ENCODE measurements around the gene SNX27. TPM values are rescaled to one million over a fixed set of nuclear protein-coding genes. Genes with fewer than 3 reads are reported as not detected.

Gene SNX27
- total RNA-seq, 1 donor from 2014 or later = 39.0 TPM

DNA sequence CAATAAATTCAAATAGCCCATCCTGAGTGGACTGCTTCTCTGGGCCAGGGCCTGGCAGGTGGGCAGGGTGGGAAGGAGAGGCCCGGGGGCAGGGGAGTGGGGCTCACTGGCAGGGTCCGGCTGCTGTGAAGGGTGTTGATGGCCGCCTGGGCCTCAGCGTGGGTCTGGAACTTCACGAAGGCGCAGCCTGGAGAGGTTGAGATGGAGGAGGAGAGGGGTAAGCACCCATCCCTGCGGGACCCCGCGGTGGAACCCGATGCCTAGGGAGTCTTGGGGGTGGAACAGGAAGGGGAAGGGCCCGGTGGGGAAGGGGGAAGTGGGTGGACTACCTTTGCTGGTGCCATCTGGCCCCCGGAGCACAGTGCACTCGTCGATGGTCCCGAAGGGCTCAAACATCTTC lies 97.0 kb downstream of the SNX27 start:
- no peak overlapping the region for H3K4me3 Mint-ChIP-seq (ENCODE audit: unreplicated experiment)
- H3K27ac Mint-ChIP-seq (ENCODE audit: unreplicated experiment) = no peak overlapping the region
- H3K4me1 Mint-ChIP-seq (ENCODE audit: low read depth) = no peaks in the 10 kb centered on the region
- no peaks in the 10 kb centered on the region for H3K27me3 Mint-ChIP-seq (ENCODE audit: low read depth)
- TF ChIP-seq, protein P1, sequence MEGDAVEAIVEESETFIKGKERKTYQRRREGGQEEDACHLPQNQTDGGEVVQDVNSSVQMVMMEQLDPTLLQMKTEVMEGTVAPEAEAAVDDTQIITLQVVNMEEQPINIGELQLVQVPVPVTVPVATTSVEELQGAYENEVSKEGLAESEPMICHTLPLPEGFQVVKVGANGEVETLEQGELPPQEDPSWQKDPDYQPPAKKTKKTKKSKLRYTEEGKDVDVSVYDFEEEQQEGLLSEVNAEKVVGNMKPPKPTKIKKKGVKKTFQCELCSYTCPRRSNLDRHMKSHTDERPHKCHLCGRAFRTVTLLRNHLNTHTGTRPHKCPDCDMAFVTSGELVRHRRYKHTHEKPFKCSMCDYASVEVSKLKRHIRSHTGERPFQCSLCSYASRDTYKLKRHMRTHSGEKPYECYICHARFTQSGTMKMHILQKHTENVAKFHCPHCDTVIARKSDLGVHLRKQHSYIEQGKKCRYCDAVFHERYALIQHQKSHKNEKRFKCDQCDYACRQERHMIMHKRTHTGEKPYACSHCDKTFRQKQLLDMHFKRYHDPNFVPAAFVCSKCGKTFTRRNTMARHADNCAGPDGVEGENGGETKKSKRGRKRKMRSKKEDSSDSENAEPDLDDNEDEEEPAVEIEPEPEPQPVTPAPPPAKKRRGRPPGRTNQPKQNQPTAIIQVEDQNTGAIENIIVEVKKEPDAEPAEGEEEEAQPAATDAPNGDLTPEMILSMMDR (IDR thresholded peaks at IDR 0.05) = no peak
- DNase-seq (ENCODE audit: low spot score) = no peak
- H3K9me3 Mint-ChIP-seq (ENCODE audit: low read depth) = no peaks in the 10 kb centered on the region
- H3K36me3 Mint-ChIP-seq (ENCODE audit: low read depth) = no peaks in the 10 kb centered on the region

DNA sequence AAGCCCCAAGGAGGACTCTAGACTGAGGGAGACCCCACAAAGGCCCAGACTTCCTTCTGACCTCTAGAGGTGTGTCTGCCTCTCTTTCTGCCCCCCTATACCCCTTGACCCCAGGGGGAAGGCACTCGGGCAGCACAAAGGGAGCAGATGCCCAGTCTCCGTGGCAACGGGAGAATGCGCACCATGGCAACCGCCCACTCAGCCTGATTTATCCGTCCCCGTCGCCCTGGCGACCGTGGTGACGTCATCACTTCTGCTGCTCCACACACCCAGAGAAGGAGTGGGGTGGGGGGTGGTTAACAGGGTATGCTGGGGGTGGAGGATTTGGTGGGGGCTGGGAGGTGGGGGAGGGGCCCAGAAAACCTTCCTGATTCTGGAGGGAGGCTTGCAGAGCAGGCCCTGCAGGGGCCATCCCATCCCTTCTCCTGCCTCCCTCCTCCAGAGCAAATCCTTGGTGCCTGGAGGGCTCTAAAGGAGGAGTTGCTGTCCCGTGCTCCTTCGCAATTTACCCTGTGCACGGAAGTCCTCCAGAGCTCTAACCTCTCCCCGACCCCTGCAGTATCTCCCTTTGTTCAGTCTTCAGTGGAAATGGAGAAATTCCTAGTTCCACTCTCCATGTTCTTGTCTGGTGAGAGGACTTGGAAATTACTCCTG lies 98.5 kb downstream of the SNX27 start:
- Mint-ChIP-seq H3K9me3 (ENCODE audit: low read depth) (no peaks in the 10 kb centered on the region), H3K27ac (ENCODE audit: unreplicated experiment) (no peak overlapping the region), H3K27me3 (ENCODE audit: low read depth) (peaks cover 3% of the 10 kb centered on the region), H3K36me3 (ENCODE audit: low read depth) (no peaks in the 10 kb centered on the region), H3K4me3 (ENCODE audit: unreplicated experiment) (no peak overlapping the region), H3K4me1 (ENCODE audit: low read depth) (no peaks in the 10 kb centered on the region)
- TF ChIP-seq, protein P1 (IDR thresholded peaks at IDR 0.05) = no peak
- DNase-seq (ENCODE audit: low spot score) = no peak

DNA sequence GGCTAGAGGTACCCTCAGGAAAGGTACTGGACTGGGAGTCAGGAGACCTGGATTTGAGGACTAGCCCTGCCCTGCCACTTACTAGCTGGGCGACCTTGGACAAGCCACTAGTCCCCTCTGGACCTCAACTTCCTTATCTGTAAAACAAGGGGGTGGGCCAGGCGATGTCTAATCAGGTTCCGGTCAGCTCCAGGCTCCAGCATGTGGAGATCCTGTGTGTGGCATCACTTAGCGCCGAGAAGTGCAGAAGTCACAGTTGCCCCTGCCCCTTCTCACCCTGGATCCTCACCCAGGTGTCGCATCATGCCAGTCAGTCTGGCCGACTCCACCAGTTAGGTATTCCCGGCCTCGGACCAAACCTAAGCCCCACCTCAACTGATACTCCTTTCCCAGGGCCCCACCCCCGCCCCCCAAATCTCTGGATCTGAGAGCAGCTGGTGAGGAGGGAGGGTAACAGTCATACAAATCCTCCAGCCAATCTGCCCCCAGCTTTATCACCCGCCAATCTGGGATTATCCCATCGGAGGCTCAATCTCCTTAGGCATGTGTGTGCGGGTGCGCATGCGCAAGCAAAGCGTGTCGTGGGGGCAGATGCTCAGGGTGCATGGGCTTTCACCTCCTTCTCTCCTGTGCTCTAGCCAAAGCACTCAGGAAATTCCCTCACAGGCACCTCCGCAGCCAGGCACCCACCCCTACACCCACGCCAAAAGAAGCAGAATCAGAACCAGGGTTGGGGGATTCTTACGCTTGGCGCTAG lies 99.4 kb downstream of the SNX27 start:
- H3K27ac Mint-ChIP-seq (ENCODE audit: unreplicated experiment) = no peak overlapping the region
- H3K4me1 Mint-ChIP-seq (ENCODE audit: low read depth) = no peaks in the 10 kb centered on the region
- TF ChIP-seq, protein P1 (IDR thresholded peaks at IDR 0.05) = no peak
- peaks cover 2% of the 10 kb centered on the region for H3K36me3 Mint-ChIP-seq (ENCODE audit: low read depth)
- no peak for DNase-seq (ENCODE audit: low spot score)
- H3K27me3 Mint-ChIP-seq (ENCODE audit: low read depth) = peaks cover 12% of the 10 kb centered on the region
- no peaks in the 10 kb centered on the region for H3K9me3 Mint-ChIP-seq (ENCODE audit: low read depth)
- H3K4me3 Mint-ChIP-seq (ENCODE audit: unreplicated experiment) = no peak overlapping the region

DNA sequence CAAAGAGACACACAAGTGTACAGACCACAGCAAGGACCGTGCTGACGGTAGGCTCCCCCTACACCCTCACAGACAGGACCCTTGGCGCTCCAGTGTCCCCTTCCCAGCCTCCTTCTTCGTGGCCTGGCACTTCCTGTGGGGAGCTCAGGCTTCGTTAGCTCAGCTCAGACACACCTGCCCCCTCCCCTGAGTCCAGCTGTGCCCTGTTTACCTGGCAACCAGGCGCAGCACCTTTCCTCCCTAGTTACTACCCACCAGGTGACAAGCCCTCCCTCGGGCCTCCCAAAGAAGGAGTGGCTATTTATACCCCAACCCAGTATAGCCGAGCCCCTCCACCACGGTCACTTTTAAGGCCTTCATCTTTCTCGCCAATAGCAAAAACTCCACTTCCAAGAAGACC lies 100.1 kb downstream of the SNX27 start:
- Mint-ChIP-seq H3K4me3 (ENCODE audit: unreplicated experiment) (no peak overlapping the region), H3K27ac (ENCODE audit: unreplicated experiment) (no peak overlapping the region), H3K4me1 (ENCODE audit: low read depth) (peaks cover 3% of the 10 kb centered on the region), H3K36me3 (ENCODE audit: low read depth) (peaks cover 2% of the 10 kb centered on the region), H3K9me3 (ENCODE audit: low read depth) (no peaks in the 10 kb centered on the region), H3K27me3 (ENCODE audit: low read depth) (peaks cover 15% of the 10 kb centered on the region)
- TF ChIP-seq, protein P1 (IDR thresholded peaks at IDR 0.05) = no peak
- DNase-seq (ENCODE audit: low spot score) = no peak

DNA sequence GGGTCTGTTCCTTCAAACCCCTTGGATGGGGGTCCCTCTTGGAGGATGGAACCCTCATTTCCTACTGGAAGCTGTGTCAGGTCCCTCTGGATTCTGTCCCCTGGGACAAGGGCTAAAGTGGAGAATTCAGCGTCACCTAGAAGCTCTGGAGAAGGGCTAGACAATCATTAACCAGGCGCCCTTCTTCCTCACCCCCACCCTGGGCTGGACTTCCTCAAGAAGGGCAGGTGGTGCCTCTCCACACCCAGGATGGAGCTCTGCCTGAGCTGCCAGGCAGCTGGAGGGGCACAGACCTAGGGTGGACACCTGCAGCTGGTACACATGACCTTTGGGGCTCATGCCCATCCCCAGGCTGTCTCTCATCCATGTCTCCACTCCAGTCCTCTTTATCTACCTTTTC lies 101.2 kb downstream of the SNX27 start:
- Mint-ChIP-seq H3K27ac (ENCODE audit: unreplicated experiment) (no peak overlapping the region), H3K4me3 (ENCODE audit: unreplicated experiment) (no peak overlapping the region), H3K27me3 (ENCODE audit: low read depth) (peaks cover 23% of the 10 kb centered on the region), H3K9me3 (ENCODE audit: low read depth) (no peaks in the 10 kb centered on the region), H3K36me3 (ENCODE audit: low read depth) (peaks cover 4% of the 10 kb centered on the region), H3K4me1 (ENCODE audit: low read depth) (peaks cover 14% of the 10 kb centered on the region)
- TF ChIP-seq, protein P1 (IDR thresholded peaks at IDR 0.05) = no peak
- DNase-seq (ENCODE audit: low spot score) = no peak
